C4-2B (cell line): ENCODE measurements around the gene SP2.

Experiments
- H3K27ac ChIP-seq: fragments of 450-650 bp; 2 replicates; pipeline ENCODE4 v1.5.1; 2017
- ZFX ChIP-seq: fragments of 450-650 bp; IDR thresholded peaks from 2 replicates; pipeline ENCODE4 v1.6.1; 2017
- TF ChIP-seq, protein P1 (sequence below): fragments of 450-650 bp; conservative IDR thresholded peaks from 2 replicates; pipeline ENCODE4 v1.5.1; 2017; ENCODE audit warnings: mild to moderate bottlenecking

The SP2 gene

DNA sequence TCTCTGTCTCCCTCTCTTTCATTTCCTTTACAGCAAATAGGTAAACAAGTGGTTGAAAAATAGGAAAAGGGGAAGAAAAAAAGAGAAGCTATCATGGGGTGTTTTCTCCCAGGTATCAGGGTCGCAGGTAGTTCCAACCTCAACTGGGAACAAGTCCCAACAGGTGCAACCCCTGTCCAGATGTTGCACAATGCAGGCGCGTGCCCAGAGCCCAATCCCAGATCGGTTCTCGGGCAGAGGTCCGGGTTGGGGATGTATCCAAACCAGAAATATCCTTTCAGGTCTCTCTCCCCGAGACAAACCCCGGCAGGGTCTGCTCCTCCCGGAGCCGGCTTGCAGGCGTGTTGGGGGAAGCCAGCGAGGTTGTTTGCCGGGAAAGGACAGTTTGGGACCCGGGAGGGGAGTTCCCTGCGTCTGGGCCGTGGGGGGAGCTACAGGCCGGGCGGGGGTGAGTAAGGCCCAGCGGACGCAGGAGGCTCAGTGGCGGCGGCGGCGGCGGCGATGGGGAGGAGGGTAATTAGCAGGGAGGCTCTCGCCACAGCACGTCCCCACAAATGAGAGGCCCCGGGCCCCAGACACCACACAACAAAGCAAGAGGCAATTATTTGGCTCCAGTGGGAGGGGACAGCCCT is 23.9 kb upstream of the SP2 start:
- no peak overlapping the region for H3K27ac ChIP-seq
- TF ChIP-seq ZFX, result no peak
- TF ChIP-seq, protein P1, sequence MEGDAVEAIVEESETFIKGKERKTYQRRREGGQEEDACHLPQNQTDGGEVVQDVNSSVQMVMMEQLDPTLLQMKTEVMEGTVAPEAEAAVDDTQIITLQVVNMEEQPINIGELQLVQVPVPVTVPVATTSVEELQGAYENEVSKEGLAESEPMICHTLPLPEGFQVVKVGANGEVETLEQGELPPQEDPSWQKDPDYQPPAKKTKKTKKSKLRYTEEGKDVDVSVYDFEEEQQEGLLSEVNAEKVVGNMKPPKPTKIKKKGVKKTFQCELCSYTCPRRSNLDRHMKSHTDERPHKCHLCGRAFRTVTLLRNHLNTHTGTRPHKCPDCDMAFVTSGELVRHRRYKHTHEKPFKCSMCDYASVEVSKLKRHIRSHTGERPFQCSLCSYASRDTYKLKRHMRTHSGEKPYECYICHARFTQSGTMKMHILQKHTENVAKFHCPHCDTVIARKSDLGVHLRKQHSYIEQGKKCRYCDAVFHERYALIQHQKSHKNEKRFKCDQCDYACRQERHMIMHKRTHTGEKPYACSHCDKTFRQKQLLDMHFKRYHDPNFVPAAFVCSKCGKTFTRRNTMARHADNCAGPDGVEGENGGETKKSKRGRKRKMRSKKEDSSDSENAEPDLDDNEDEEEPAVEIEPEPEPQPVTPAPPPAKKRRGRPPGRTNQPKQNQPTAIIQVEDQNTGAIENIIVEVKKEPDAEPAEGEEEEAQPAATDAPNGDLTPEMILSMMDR, result no peak

DNA sequence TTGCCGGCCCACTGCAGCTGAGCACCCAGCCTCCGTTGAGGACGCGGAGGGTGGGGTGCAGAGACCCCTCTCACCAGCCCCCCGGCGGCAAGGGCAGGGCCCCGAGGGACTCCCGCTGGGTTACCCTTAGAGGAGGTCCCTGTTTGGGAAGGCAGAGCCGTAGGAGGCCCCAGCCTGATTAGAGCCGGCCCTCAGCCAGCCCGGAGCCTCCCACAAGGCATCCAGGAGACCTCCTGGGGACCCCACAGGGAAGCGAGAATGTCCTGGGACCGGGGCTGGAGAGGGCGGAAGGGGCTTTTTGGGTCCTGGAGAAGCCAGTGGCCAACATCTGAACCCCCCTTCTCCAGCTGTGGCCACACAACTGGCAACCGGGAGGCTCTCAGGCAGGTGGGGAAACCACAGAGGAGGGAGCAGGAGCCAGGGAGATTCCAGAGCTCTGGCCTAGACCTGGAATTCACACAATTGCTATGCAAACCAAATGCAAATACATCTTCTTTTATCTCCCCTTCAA is 23.3 kb upstream of the SP2 start:
- no peak overlapping the region for H3K27ac ChIP-seq
- TF ChIP-seq ZFX, result no peak
- TF ChIP-seq, protein P1, result no peak

DNA sequence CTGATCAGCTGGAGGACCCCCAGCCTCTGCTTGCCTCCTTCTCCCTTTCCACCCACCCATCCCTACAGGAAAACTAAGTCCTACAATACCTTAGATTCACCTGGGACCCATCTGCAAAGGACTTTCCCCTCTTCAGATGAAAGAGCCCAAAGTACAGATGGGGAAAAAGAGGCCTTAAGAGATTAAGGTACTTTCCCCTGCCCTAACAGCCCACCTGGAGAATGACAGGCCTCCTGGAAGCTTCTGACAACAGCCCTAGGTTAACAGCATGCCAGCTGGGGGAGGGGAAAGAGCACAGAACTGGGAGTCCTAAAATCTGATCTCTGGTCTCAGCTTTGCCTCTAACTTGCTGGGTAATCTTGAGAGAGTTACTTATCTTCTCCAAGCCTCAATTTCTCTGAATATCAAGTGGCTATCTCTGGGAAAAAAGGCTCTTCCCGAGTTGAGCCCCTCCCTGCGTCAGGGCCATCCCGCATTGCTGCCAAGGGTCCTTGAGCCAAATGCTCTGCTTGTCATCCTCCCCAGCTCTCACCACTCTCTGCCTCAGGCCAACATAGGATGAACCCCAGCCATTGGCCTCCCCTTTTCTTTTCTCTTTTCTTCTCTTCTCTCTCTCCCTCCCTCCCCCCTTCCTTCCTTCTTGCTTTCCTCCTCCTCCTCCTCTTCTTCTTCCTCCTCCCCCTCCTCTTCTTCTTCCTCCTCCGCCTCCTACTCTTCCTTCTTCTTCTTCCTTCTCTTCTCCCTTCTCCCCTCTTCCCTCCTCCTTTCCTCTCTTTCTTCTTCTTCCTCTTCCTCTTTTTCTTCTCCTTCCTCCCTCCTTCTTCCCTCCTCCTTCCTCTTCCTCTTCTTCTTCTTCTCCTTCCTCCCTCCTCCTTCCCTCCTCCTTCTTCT is 22.6 kb upstream of the SP2 start:
- no peak overlapping the region for H3K27ac ChIP-seq
- TF ChIP-seq, protein P1, result no peak
- no peak for TF ChIP-seq ZFX

DNA sequence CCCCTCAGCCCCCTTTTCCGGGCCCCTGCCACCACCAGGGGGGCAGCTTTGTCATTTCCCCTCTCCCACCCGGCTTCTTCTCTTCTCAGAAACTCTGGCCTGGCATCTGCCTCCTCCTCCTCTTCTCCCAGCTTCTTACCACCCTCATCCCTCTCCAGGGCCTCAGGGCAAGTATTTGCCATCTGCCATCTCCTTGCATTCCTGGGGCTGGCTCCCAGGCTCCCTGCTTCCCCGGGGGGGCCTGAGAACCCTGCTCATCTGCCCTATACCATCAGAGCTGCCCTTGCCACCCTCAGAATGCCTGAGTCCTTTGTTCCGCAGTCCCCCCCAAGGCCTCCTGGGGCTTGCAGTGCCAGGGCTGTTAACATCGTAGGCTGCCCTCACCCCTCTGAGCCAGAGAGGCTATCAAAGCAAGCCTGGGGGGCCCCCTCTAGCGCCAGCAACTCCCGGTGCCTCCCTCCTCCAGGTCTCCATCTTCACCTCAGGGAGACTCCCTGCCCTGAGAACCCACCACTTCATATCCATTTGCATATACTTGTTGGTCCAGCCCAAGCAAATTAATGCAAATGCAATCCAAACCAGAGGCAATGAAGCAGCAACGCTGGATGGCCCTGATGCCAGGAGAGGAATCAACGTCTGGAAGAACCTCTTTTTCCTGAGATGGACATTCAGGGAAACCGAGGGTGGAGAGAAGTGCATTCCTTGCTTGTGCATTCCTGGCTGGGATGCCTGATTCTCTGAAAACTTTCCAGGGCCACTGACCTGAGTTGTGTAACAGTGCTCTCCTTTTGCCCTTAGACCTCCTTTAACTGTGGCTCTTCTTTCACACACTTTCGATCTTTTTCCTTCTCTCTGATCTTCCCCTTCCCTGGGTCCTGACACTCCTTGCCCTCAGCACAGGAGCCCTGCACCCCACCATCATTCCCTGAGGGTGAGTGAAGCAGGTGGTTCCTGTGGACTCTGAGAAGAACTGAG is 20.7 kb upstream of the SP2 start:
- H3K27ac ChIP-seq, result no peak overlapping the region
- TF ChIP-seq, protein P1, result no peak
- TF ChIP-seq ZFX, result no peak

DNA sequence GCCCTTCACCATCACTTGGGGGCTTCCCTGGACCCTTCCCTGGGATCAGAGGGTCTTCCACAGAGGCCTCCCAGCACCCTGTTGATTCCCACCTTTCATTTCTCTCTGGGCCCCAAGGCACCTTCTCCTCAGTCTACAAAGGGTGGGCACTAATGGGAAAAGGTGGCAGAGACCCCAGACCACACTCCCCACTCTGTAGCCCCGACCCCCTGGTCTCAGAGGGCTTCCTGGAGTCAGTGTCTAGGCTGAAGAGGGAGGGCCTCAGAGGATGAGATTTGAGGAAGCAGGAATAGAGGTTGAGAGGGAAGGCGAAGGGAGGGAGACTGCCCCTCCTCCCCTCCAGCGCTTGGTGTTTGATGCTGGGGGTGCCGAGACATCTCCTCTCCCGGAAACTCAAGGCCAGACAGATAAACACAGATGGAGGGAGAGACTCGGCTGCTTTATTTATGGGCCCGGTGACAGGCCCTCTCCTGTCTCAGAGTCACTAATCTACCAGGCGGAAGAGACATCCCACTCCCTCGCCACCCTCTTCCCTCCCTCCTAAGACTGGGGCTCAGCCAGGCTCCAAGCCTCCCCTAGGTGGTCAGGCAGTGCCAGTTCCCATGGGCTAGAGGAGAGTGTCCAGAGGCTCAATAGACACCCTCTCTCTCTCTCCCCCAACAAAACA is 18.5 kb upstream of the SP2 start:
- TF ChIP-seq, protein P1, result no peak
- TF ChIP-seq ZFX, result no peak
- H3K27ac ChIP-seq, result no peak overlapping the region

DNA sequence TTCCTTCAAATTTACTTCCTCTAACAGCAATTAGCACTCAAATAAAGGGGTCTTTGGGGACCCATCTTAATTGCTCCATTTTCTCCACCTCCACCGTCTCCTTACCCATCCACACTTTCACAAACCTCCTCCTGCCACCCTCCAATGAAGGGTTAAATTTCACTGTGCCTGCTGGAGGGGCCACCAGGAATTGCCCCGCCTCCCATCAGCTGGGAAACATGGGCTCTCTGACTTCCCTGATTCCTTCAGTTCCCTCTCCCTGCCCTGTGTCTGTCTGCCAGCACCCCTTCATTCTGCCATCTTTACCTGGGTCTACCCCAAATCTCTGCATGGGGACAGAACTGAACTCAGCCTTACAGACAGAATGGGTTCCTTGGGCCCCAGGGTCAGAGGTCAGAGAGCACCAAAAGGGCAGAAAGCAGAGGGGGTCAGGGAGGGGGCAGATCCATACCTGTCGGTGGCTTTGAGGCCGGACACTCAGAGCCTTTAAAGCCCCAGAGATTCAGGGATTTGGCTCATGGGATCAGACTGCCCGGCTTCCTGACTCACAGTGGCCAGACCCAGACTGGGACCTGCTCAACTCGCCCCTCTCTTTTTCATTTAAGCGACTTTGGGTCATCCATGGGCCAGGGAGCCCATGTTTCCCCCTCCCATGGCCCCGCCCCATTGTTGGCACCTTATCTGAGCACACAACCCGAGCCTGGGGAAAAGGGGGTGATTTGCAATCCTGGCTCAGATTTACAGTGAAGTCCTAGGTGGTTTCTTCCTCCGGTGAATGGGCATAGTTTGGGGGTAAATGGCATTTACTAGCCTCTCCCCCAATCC is 17.6 kb upstream of the SP2 start:
- no peak overlapping the region for H3K27ac ChIP-seq
- TF ChIP-seq ZFX, result no peak
- TF ChIP-seq, protein P1, result no peak
